Activated CD8-positive, alpha-beta T cell treated with anti-CD3 and anti-CD28 coated beads for 36 hours (primary cell): ENCODE results near the gene NSD2. TPM values are rescaled to one million over a fixed set of nuclear protein-coding genes. Genes with fewer than 3 reads are reported as not detected.
"Not testable (repeated sequence)": the region's sequence is repeated elsewhere in the genome, so short reads cannot be mapped to it uniquely, and the experiment has no call there.

ENCODE experiments used
- ATAC-seq: fragments of 200-7000 bp; cut with Tn5 transposase; one replicate; pipeline ENCODE4 v1.10.0; 2021; ENCODE audit warnings: mild to moderate bottlenecking, moderate library complexity
- CTCF ChIA-PET: fragments of 350-600 bp; sonication (Branson Sonifier 250); formaldehyde crosslinking; loops from one replicate; lab custom pipeline; 2021; ENCODE audit warnings: antibody characterized with exemption; lab: Charles Lee
- POLR2A ChIA-PET: fragments of 350-600 bp; sonication (Branson Sonifier 250); formaldehyde crosslinking; loops from one replicate; lab custom pipeline; 2021; ENCODE audit warnings: antibody characterized with exemption; lab: Charles Lee
- DNase-seq: peaks from one replicate; pipeline ENCODE4 v3.0.0-alpha.2; 2020
- H3K27ac Mint-ChIP-seq: one replicate; pipeline ENCODE4 v1.8.0; 2021; ENCODE audit warnings: mild to moderate bottlenecking, mixed read lengths
- H3K27me3 Mint-ChIP-seq: one replicate; pipeline ENCODE4 v1.8.0; 2021; ENCODE audit warnings: mixed read lengths
- H3K36me3 Mint-ChIP-seq: one replicate; pipeline ENCODE4 v1.8.0; 2021; ENCODE audit warnings: low read depth, mixed read lengths
- H3K4me1 Mint-ChIP-seq: one replicate; pipeline ENCODE4 v1.8.0; 2021; ENCODE audit warnings: low read depth, mixed read lengths
- H3K4me3 Mint-ChIP-seq: one replicate; pipeline ENCODE4 v1.8.0; 2021; ENCODE audit warnings: mild to moderate bottlenecking, moderate library complexity, mixed read lengths
- H3K9me3 Mint-ChIP-seq: one replicate; pipeline ENCODE4 v1.8.0; 2021; ENCODE audit warnings: mixed read lengths
- CTCF ChIP-seq: fragments of 200-600 bp; IDR thresholded peaks from one replicate; pipeline ENCODE4 v1.8.0; 2022; ENCODE audit warnings: antibody characterized with exemption, mild to moderate bottlenecking
- intact Hi-C: fragments of 100-400 bp; cut with micrococcal nuclease; formaldehyde crosslinking; loops from one replicate; pipeline ENCODE4 v1.10.0; 2022
- microRNA-seq: library from miRNA; unstranded; fragments of <30 nt; microRNA quantifications from one replicate; pipeline ENCODE4 v1.2.0, GENCODE V29; 2022; ENCODE audit warnings: borderline microRNAs expressed, borderline replicate concordance
- total RNA-seq, 2 experiments: library from RNA; stranded (reverse); gene quantifications; one replicate each; pipeline ENCODE4 v1.2.3, GENCODE V29; 2021

The NSD2 gene
- total RNA-seq, 2 experiments from 2014 or later, result 219 TPM

GRCh38 chr4:2024683-2025082, 153.5 kb downstream of the NSD2 start:
- peaks cover 38% of the 10 kb centered on the region for H3K27me3 Mint-ChIP-seq
- POLR2A ChIA-PET, result interaction anchor here (1.6 kb wide), 1 partner anchor 16 kb away, joined by 4 read pairs; the partner anchor contains the start of gene NELFA
- no peak for TF ChIP-seq CTCF
- no peaks in the 10 kb centered on the region for H3K36me3 Mint-ChIP-seq
- no peak overlapping the region for H3K4me3 Mint-ChIP-seq
- CTCF ChIA-PET, result no interaction called here
- peaks cover 5% of the 10 kb centered on the region for H3K9me3 Mint-ChIP-seq
- DNase-seq (no peak), ATAC-seq (no peak)
- intact Hi-C loops, result no loop called here
- H3K27ac Mint-ChIP-seq, result no peak overlapping the region
- H3K4me1 Mint-ChIP-seq, result no peaks in the 10 kb centered on the region

GRCh38 chr4:2025817-2026216, 154.6 kb downstream of the NSD2 start:
- ATAC-seq (no peak), DNase-seq (no peak)
- H3K27me3 Mint-ChIP-seq, result peaks cover 37% of the 10 kb centered on the region
- H3K4me1 Mint-ChIP-seq, result no peaks in the 10 kb centered on the region
- no peaks in the 10 kb centered on the region for H3K36me3 Mint-ChIP-seq
- H3K9me3 Mint-ChIP-seq, result peaks cover 5% of the 10 kb centered on the region
- intact Hi-C loops, result no loop called here
- POLR2A ChIA-PET, result no interaction called here
- H3K4me3 Mint-ChIP-seq, result no peak overlapping the region
- CTCF ChIA-PET, result no interaction called here
- H3K27ac Mint-ChIP-seq, result no peak overlapping the region
- no peak for TF ChIP-seq CTCF

GRCh38 chr4:2027120-2027519, 155.9 kb downstream of the NSD2 start:
- H3K4me3 Mint-ChIP-seq, DNase-seq: not testable (repeated sequence)
- H3K27me3 Mint-ChIP-seq, result peaks cover 32% of the 10 kb centered on the region

GRCh38 chr4:2031161-2031560, 160.0 kb downstream of the NSD2 start:
- ATAC-seq, H3K36me3 Mint-ChIP-seq, H3K9me3 Mint-ChIP-seq, DNase-seq, H3K4me1 Mint-ChIP-seq, H3K4me3 Mint-ChIP-seq, intact Hi-C loops, CTCF ChIA-PET, H3K27ac Mint-ChIP-seq: not testable (repeated sequence)
- peaks cover 30% of the 10 kb centered on the region for H3K27me3 Mint-ChIP-seq
- POLR2A ChIA-PET, result interaction anchor here (0.6 kb wide), 1 partner anchor 30 kb away, joined by 3 read pairs; no protein-coding TSS in a partner anchor

More at GRCh38 chr4:2027120-2027519, 155.9 kb downstream of the NSD2 start:
- H3K27ac Mint-ChIP-seq, H3K9me3 Mint-ChIP-seq, POLR2A ChIA-PET, H3K4me1 Mint-ChIP-seq, ATAC-seq, intact Hi-C loops, CTCF ChIA-PET, H3K36me3 Mint-ChIP-seq: not testable (repeated sequence)

Small RNAs within 50 kb of the gene (microRNA-seq; reads per million reads assigned to microRNA genes)
- gene MIR943, result not detected

Other genes starting within 250 kb of the NSD2 start
- gene FAM53A, start 187.1 kb upstream of the NSD2 start, total RNA-seq, result 1 to 10 TPM; 1.2 to 1.8 TPM
- gene SLBP, start 159.1 kb upstream of the NSD2 start, total RNA-seq, result 100 to 1,000 TPM; 115 to 117 TPM
- gene TMEM129, start 150.1 kb upstream of the NSD2 start, total RNA-seq, result 10 to 100 TPM; 17.8 to 18.2 TPM
- gene TACC3, start 149.9 kb upstream of the NSD2 start, total RNA-seq, result 100 to 1,000 TPM; 190 to 200 TPM
- 1 to 10 TPM in 1 of 2 experiments, under 1 TPM in 1; 0.07 to 1.0 TPM for gene FGFR3, start 78.1 kb upstream of the NSD2 start, total RNA-seq
- gene LETM1, start 15.2 kb upstream of the NSD2 start, total RNA-seq, result 10 to 100 TPM; 49.4 to 53.2 TPM
- 10 to 100 TPM; 43.9 to 46.3 TPM for gene NELFA, start 137.6 kb downstream of the NSD2 start, total RNA-seq
- gene NAT8L, start 187.9 kb downstream of the NSD2 start, total RNA-seq, result 1 to 10 TPM; 1.0 to 1.1 TPM